HG03520 (cell line): ENCODE data around the gene CDIP1.

ENCODE experiments used
- ATAC-seq: cut with Tn5 transposase; IDR thresholded peaks from one replicate; pipeline ENCODE4 v1.9.1; 2021; ENCODE audit warnings: mild to moderate bottlenecking, moderate library complexity; ENCODE audit not compliant: unreplicated experiment

Gene CDIP1

GRCh38 chr16:4494746-4495490 lies 43.7 kb downstream of the CDIP1 start:
- no peak for ATAC-seq

- no peak for ATAC-seq
These were observed 46.7 kb downstream of the CDIP1 start for GRCh38 chr16:4491898-4492297.

GRCh38 chr16:4489030-4489429 lies 49.5 kb downstream of the CDIP1 start:
- no peak for ATAC-seq

- no peak for ATAC-seq
These were observed 50.0 kb downstream of the CDIP1 start for GRCh38 chr16:4488499-4488967.

- no peak for ATAC-seq
These were observed 50.5 kb downstream of the CDIP1 start for GRCh38 chr16:4487955-4488498.

- no peak for ATAC-seq
These were observed 52.3 kb downstream of the CDIP1 start for GRCh38 chr16:4486126-4486893.

GRCh38 chr16:4481963-4482362 lies 56.6 kb downstream of the CDIP1 start:
- ATAC-seq: no peak

GRCh38 chr16:4481526-4481925 lies 57.0 kb downstream of the CDIP1 start:
- ATAC-seq: no peak

GRCh38 chr16:4477966-4478365 lies 60.6 kb downstream of the CDIP1 start:
- no peak for ATAC-seq

- peak; percentile 73 for ATAC-seq
These were observed 62.4 kb downstream of the CDIP1 start, which contains the start of gene HMOX2 for GRCh38 chr16:4475880-4476788. HMOX2 (plus strand) TSS chr16:4476398; CDS start chr16:4505525, 29,127 bp downstream.

- ATAC-seq: peak; percentile 41
These were observed 64.2 kb downstream of the CDIP1 start, which contains the start of gene NMRAL1 for GRCh38 chr16:4474192-4474961. NMRAL1 (minus strand) TSS chr16:4474625; CDS start chr16:4474132, 493 bp downstream.

GRCh38 chr16:4472880-4473279 lies 65.7 kb downstream of the CDIP1 start:
- ATAC-seq: no peak

- no peak for ATAC-seq
These were observed 66.7 kb downstream of the CDIP1 start for GRCh38 chr16:4471869-4472268.

GRCh38 chr16:4468972-4469371 lies 69.6 kb downstream of the CDIP1 start:
- ATAC-seq: no peak

GRCh38 chr16:4467916-4468315 lies 70.7 kb downstream of the CDIP1 start:
- ATAC-seq: no peak

GRCh38 chr16:4465977-4466779 lies 72.4 kb downstream of the CDIP1 start:
- no peak for ATAC-seq

GRCh38 chr16:4463522-4464163 lies 74.9 kb downstream of the CDIP1 start:
- ATAC-seq: no peak

GRCh38 chr16:4461250-4462085 lies 77.1 kb downstream of the CDIP1 start:
- no peak for ATAC-seq
